ENCODE measurements around the gene SEH1L.
"Not testable (repeated sequence)": the region's sequence is repeated elsewhere in the genome, so short reads cannot be mapped to it uniquely, and the experiment has no call there.

The SEH1L gene

DNA sequence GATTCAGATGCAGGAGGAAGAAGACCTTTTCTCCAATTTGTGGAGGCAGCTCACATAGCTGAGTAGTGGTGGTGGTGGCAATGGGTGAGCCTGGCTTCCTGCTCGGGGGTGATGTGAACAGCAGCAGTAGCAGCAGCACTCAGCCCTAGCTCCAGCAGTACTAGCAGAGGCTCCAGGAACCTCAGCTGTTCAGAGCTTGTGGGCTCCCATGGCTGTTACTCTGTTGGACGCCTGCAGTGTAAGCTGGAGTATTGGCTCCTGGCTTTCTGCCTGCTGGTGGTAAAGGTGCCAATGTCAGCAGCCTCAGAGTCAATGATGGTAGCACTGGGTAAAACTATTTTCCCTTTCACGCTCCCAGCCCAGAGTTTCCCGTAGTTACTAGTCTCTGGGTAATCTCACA lies 3.1 kb upstream of the SEH1L start:
- DNase-seq = no peak

DNA sequence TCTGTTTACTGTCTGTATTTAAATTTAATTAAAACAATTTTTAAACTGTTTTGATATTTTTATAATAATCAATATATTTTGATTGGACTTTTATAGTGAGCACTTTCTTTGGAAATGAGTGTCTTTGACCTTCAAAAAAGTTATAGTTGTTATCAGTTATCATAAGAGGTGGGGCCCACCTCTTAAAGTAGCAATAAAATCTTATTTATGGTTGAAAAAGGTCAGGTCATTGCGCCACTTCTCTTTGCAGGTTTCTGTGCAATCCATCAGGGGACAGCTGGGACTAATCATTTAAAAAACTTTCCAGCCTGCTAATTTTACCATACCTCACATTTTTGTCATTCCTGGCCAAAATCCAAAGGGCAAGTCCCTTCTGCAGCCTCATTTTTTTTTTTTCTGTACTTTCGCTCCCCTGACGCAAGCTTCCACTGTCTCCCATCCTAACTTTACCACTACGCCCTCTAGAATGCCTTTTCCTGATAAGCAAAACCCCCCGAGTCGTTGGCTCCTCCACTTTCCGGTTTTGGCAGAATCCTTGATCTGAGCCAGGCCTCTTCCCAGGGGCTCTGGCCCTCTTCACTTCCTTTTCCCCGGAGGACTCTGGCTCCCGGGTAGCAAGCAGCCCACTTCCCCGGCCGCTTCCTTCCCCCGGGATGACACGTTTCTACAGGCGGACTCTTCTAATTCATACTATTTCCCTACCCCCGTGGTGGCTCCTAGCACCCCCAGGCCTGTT lies 1.1 kb upstream of the SEH1L start:
- DNase-seq = peak; percentile 37

DNA sequence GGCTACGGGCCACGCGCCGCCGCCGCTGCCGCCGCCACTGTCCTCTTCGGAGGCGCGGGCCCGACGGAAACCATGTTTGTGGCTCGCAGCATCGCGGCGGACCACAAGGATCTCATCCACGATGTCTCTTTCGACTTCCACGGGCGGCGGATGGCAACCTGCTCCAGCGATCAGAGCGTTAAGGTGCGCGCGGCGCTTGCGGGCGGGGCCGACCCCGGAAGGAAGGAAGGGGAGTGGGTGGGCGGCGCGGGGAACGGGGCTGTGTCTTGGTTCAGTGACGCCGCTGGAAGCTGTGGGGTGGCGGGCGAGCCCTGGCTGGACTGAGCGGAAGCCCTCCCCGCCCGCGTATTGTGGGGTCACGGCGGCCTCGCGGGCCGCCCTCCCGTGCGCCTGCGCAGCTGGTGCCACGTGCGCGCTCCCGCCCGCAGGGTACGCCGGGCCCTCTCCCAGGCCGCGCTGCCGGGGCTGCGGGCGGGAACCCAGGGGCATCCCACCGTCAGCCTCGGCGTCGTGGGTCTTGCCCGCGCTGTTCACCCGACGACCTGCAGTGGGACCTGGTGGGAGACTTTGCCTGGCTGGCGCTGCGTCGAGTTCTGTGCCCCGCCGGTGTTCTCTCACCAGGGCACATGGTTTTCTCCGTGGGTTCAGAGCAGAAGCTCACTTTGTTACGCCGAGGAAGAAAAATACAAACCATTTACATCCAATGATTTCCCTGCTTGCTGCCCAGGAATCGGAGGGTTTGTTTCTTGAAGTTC lies 416 bp downstream of the SEH1L start:
- peak; percentile 90 for DNase-seq

DNA sequence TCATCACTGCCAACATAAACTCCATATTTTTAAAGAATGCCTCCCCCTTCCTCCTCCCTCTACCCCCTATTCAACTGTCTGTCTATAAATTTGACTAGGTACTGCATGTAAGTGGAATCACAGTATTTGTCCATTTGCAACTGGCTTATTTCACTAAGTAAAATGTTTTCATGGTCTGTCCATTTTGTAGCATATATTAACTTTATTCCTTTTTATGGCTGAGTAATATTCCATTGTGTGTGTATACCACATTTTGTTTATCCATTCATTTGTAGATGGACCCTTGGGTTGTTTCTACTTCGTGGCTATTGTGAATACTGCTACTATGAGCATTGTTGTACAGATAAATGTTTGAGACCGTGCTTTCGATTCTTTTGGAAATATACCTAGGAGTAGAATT lies 10.7 kb downstream of the SEH1L start:
- no peak for DNase-seq

- DNase-seq = no peak
Observed at GRCh38 chr18:12960395-12960794, 12.6 kb downstream of the SEH1L start.

DNA sequence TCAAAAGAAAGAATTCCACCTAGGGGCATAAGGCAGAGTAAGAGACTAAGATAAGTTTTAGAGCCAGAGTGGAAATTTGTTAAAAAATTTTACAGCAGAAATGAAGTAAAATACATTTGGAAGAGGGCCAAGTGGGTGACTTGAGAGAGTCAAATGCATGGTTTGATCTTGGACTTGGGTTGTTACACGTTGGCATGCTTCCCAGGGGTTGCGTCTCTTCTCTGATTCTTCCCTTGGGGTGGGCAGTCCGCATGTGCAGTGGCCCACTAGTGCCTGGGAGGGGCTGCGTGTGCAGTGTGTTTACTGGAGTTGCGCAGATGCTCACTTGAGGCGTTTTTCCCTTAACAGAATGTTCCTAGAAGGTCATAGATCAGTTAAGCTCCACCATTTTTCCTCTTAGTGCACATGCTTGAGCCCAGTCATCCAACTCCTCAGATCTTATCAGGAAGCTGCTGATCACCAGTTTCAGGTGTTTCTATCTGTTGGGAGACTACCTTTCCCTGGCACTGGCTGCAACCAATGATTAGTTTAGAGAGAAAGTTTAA lies 13.1 kb downstream of the SEH1L start:
- DNase-seq = peak; percentile 12

DNA sequence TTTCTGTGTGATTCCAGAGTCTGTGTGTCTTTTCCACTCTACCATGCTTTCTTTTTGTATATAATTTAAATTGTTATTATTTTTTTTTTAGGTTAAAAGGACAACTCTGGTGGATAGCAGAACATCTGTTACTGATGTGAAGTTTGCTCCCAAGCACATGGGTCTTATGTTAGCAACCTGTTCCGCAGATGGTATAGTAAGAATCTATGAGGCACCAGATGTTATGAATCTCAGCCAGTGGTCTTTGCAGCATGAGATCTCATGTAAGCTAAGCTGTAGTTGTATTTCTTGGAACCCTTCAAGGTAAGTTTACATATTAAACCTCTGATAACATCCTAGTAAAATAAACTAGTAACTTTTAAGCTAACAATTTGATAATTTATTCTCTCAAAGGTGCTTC lies 15.3 kb downstream of the SEH1L start:
- DNase-seq = peak; percentile 30

GRCh38 chr18:12968115-12968514 lies 20.3 kb downstream of the SEH1L start:
- no peak for DNase-seq

- DNase-seq = no peak
Observed at GRCh38 chr18:12968619-12969018, 20.8 kb downstream of the SEH1L start.

DNA sequence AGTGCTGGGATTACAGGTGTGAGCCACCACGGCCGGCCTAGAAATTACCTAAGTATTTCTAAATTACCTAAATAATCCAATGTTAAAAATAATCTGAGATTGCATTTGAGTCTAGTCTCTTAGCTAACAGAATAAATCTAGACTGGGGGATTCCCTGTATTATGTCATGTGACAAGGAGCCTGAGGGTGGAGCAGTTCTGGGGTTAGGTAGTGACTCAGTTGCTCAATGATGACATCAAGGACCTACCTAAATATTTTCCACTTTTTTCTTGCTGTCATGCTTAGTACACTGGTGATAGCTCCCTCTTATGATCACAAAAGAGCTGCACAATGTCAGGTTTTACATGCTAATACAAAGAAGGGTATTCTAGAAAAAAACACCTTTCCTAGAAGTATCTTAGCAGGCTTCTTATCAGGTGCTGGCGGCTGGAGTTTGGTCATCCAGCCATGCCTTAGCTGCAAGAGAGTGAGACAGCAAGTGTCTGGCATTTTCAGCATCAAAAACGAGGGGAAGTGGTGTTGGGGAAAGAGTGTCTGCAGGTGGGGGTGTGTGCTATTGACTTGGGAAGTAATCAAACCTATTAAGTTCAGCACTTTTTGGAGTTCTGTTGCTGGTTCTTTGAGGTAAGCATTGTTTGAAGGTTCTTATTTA lies 25.9 kb downstream of the SEH1L start:
- no peak for DNase-seq

- no peak for DNase-seq
Observed at GRCh38 chr18:12975488-12975887, 27.7 kb downstream of the SEH1L start.

DNA sequence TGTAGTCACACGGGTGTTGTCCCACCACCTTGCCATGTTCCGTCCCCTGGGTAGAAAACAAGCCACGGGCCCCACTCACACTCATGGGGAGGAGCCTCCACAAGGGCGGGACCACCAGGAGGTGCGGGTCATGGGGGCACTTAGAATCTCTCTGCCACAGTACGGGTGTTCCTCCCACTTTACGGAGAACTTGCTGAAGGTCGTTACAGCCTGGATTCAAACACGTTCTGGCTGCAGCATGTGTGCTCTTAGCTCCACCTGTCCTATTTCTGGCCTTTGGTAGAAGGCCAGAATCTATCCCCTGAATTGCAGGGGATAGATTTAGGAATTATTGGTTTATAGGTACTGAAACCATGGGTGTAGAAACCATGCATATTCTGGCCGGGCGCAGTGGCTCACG lies 28.5 kb downstream of the SEH1L start:
- no peak for DNase-seq

- DNase-seq = not testable (repeated sequence)
Observed at GRCh38 chr18:12980065-12980464, 32.3 kb downstream of the SEH1L start.

DNA sequence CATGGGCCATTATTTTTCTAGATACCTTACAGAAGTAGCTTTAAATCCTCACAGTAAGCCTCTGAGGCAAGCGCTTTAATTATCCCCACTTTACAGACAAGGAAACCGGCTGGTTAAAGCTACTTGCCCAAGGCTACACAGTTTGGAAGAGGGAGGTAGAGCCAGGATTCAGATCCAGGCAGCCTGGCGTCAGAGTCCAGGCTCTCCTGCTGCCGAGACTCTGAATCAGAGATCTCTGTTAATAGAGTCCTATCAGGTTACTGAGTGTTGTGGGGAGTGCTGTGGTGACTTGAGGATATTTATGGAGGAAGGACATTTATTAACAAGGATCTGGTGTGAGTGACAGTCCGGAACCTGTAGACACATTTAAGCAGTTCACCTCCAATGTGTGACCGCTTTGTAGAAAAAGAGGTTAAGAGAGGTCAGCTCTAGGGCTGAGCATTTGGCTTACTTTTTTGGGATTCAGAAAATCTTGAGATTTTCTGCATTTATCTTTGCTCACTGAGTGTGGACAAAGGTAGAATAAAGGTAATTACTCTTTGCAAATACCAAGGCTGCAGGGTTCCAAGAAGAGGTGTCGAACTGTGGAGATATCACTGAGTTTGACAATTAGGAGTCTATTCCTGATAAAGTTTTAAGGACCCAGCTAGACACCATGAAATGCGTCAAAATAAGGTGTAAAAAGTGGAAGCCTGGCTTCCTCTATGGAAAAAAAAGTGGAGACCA lies 41.7 kb downstream of the SEH1L start:
- DNase-seq = no peak

- DNase-seq = no peak
Observed at GRCh38 chr18:12990123-12990475, 42.3 kb downstream of the SEH1L start.

DNA sequence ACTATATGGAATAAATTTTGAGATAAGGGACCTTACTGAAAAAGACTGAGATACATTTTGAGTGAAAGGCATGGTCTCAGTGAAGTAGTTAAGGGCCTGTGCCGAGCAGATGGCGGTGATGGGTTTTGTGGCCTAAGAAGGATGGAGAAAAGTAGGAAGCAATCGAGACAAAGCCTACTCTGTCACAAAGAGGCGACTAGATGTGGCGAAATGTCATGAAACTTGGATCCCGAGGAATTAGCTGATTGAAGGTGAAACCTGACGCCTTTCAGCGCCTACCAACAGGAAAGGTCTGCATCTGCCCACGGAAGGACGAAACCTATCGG lies 42.8 kb downstream of the SEH1L start:
- no peak for DNase-seq

DNA sequence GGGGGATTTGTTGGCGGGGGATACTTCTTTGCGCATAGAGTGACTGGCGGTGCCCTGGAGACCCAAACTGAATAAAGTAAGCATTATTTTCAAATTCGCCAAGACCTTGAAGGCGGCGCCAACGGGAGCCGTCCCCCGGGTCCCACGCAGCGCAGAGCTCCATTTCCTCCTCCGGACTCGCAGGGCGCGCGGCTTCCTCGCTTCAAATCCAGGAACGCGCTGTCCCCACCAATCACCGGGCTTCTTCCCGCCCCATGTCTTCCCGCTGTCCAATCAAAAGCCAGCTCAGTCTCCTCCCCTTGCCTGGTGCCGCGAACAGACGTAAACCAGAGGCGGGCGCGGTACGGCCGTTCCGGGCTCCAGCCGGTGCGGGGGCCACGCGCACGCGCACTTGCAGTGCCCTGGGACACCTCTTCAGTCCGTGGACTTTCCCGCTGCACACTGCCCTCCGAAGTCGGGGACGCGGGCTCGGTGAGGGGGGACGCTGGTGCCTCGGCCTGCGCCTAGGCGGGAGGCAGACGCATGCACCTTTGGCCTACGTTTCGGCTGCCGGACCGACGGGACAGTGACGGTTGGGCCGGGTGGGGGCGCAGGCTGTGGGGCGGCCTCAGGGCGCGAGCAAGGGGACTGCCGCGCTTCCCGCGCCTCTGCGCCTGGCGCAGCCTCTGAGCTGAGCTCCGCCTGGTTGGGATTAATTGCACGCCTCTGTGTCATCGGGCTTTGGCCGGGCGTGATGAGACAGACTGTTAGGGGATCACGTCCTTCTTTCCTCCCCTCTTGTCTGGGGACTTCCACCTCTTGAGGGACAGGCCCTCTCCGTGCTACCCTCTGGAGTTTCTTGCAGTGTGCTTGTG lies 43.4 kb downstream of the SEH1L start, which contains the start of gene CEP192:
CEP192 (plus strand) TSS at position 396 of the 854 bp plus-strand sequence. CDS start 8,063 bp downstream, outside the sequence.
- peak; percentile 96 for DNase-seq

DNA sequence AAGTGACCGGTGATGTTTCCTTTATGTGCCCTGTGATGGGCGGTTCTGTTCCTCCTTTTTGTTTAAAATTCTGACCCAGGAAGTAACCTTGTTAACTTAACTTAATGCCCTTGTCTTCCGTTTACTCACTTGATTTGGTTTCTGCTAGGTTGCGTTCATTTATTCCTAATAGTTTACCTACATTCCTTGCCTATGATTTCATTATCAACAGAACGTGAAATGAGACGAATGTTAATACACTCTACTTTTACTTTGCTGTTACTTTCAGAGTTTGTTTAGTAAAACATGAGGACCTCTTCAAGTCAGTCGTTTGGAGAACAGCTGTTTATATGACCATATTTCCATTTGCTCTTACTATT lies 44.0 kb downstream of the SEH1L start:
- no peak for DNase-seq

- DNase-seq = no peak
Observed at GRCh38 chr18:12993439-12993838, 45.6 kb downstream of the SEH1L start.

GRCh38 chr18:12995424-12995823 lies 47.6 kb downstream of the SEH1L start:
- DNase-seq = no peak

DNA sequence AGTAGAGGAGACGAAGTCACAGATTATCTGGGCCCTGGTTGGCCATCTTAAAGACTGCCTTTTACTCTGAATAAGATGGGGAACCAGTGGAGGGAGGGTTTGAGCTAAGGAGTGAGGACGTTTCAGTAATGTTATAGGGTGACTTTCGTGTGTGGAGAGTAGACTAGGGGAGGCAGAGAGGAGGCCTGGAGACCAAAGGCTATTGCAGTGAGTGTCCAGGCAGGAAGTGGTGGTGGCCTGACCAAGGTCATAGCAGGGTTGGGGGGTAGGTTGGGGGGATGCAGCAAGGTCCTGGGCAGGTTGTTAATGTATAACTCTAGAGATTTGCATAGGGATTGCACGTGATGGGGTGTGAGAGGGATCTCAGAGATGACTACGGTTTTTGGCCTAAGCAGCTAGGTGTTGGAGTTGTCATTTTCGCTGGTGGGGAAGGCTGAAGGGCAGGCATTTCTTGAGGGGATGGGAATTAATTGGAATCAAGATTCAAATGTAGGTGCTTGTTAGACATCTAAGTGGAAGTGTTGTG lies 48.2 kb downstream of the SEH1L start:
- no peak for DNase-seq

All from NCI-H2171 (cell line).